ENCODE results near the gene ANXA2R. TPM values are rescaled to one million over a fixed set of nuclear protein-coding genes. Genes with fewer than 3 reads are reported as not detected.
"Not testable (repeated sequence)": the region's sequence is repeated elsewhere in the genome, so short reads cannot be mapped to it uniquely, and the experiment has no call there.

The ANXA2R gene
- total and polyA plus RNA-seq, 9 of the 15 experiments (the other 6 are each of a cell fraction or from before 2014, with no cell fraction given): 2.1 to 4.8 (median 3.4) TPM

DNA sequence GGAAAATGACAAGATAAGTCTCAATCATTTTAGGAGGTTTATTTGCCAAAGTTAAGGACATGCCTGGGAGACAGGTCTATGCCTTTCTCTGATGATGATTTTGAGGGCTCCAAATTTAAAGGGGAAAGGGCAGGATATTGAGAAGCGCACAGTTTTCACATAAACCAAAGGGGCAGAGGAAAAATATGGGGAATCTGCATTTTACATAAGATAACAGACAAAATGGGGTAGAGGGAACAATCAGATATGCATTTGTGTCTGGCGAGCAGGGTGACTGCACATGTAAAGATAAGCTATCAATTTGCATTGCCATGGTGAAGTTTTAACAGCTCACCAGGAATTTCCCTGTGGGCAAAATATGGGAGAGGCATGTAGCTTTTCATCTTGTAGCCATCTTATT, 41.2 kb upstream of the ANXA2R start (continued):
- TF ChIP-seq, protein P1, sequence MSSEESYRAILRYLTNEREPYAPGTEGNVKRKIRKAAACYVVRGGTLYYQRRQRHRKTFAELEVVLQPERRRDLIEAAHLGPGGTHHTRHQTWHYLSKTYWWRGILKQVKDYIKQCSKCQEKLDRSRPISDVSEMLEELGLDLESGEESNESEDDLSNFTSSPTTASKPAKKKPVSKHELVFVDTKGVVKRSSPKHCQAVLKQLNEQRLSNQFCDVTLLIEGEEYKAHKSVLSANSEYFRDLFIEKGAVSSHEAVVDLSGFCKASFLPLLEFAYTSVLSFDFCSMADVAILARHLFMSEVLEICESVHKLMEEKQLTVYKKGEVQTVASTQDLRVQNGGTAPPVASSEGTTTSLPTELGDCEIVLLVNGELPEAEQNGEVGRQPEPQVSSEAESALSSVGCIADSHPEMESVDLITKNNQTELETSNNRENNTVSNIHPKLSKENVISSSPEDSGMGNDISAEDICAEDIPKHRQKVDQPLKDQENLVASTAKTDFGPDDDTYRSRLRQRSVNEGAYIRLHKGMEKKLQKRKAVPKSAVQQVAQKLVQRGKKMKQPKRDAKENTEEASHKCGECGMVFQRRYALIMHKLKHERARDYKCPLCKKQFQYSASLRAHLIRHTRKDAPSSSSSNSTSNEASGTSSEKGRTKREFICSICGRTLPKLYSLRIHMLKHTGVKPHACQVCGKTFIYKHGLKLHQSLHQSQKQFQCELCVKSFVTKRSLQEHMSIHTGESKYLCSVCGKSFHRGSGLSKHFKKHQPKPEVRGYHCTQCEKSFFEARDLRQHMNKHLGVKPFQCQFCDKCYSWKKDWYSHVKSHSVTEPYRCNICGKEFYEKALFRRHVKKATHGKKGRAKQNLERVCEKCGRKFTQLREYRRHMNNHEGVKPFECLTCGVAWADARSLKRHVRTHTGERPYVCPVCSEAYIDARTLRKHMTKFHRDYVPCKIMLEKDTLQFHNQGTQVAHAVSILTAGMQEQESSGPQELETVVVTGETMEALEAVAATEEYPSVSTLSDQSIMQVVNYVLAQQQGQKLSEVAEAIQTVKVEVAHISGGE (CRISPR knock-in tag; IDR thresholded peaks at IDR 0.05): peak in 1 of 3 experiments; percentile 63; a peak in 1 of 6 replicates
- TF ChIP-seq SMARCC2 (IDR thresholded peaks at IDR 0.05; ENCODE audit: low read depth) (0 out of 2 replicates have a peak, but pooled peaks have one; percentile 40), TCF3 (CRISPR knock-in tag; IDR thresholded peaks at IDR 0.05) (peak; percentile 53), DPF2 (IDR thresholded peaks at IDR 0.05) (peak; percentile 81), TEAD4 (IDR thresholded peaks at IDR 0.05; ENCODE audit: low read length) (peak; percentile 62), TAL1 (IDR thresholded peaks at IDR 0.05) (peak; percentile 59), MECOM (CRISPR knock-in tag; IDR thresholded peaks at IDR 0.05) (peak; percentile 74), ZNF639 (CRISPR knock-in tag; conservative IDR thresholded peaks at IDR 0.05 in 1 of 2, IDR thresholded peaks at IDR 0.05 in 1 of 2) (peak in 1 of 2 experiments; percentile 46; a peak in 1 of 4 replicates), MTA2 (IDR thresholded peaks at IDR 0.05; ENCODE audit: low read depth) (peak; percentile 14; the same call in 1 of the 2 replicates), RCOR1 (IDR thresholded peaks at IDR 0.05; ENCODE audit: borderline replicate concordance in 1 of 2, low read depth in 2 of 2, low read length in 2 of 2) (peak in 1 of 2 experiments; percentile 25; a peak in 1 of 4 replicates), ARID3A (IDR thresholded peaks at IDR 0.05; ENCODE audit: borderline replicate concordance, low read depth, low read length) (peak; percentile 44; the same call in 1 of the 2 replicates), SMARCA4 (IDR thresholded peaks at IDR 0.05) (peak; percentile 82), ESRRA (IDR thresholded peaks at IDR 0.05; ENCODE audit: borderline replicate concordance, low read depth) (peak; percentile 23; the same call in 1 of the 2 replicates), JUND (IDR thresholded peaks at IDR 0.05; ENCODE audit: borderline replicate concordance, low read depth, low read length) (0 out of 2 replicates have a peak, but pooled peaks have one; percentile 39), BHLHE40 (IDR thresholded peaks at IDR 0.05; ENCODE audit: low read length) (peak; percentile 54; the same call in 1 of the 2 replicates), FOXJ2 (tag; IDR thresholded peaks at IDR 0.05) (peak; percentile 72), TEAD1 (CRISPR knock-in tag; IDR thresholded peaks at IDR 0.05) (peak in 1 of 2 experiments; percentile 32; a peak in 1 of 4 replicates), MEIS2 (IDR thresholded peaks at IDR 0.05; ENCODE audit: partially characterized antibody) (peak; percentile 11), ZNF766 (CRISPR knock-in tag; conservative IDR thresholded peaks at IDR 0.05) (peak; percentile 87), CBFA2T2 (conservative IDR thresholded peaks at IDR 0.05) (peak; percentile 68), TRIM24 (IDR thresholded peaks at IDR 0.05) (peak in 1 of 2 experiments; percentile 39; a peak in 1 of 4 replicates)
- TF ChIP-seq TEAD4 (CRISPR knock-in tag; IDR thresholded peaks at IDR 0.05; ENCODE audit: borderline replicate concordance); JUND (tag; IDR thresholded peaks at IDR 0.05; ENCODE audit: borderline replicate concordance, low read depth, low read length): not testable (repeated sequence)

Data from K562 (cell line).